Fibroblast of lung (primary cell): Measurements from ENCODE around the gene ZNF785. TPM values are rescaled to one million over a fixed set of nuclear protein-coding genes. Genes with fewer than 3 reads are reported as not detected.
"Not testable (repeated sequence)": the region's sequence is repeated elsewhere in the genome, so short reads cannot be mapped to it uniquely, and the experiment has no call there.

ENCODE experiments used
- DNase-seq, 2 donors: peaks; one replicate each; pipeline versions ENCODE4 v3.0.0 to v3.0.0-alpha.2; 2010; ENCODE audit warnings: low read depth in 2 of 2
- H2AFZ ChIP-seq: 2 replicates; pipeline ENCODE4 v1.5.1; 2012; ENCODE audit warnings: low read length, control low read depth, inconsistent platforms
- H3K27ac ChIP-seq: 2 replicates; pipeline ENCODE4 v1.5.1; 2011; ENCODE audit warnings: low read length, control low read depth; ENCODE audit not compliant: insufficient read depth
- H3K27me3 ChIP-seq: 2 replicates; pipeline ENCODE4 v1.5.1; 2011; ENCODE audit warnings: mild to moderate bottlenecking, low read length; ENCODE audit not compliant: control insufficient read depth, insufficient read depth
- H3K36me3 ChIP-seq: 2 replicates; pipeline ENCODE4 v1.5.1; 2011; ENCODE audit warnings: low read length; ENCODE audit not compliant: control insufficient read depth, insufficient read depth
- H3K4me1 ChIP-seq: 2 replicates; pipeline ENCODE4 v1.5.1; 2011; ENCODE audit warnings: low read length; ENCODE audit not compliant: control insufficient read depth, insufficient read depth; ENCODE audit errors: extremely low read depth
- H3K4me2 ChIP-seq: 2 replicates; pipeline ENCODE4 v1.5.1; 2011; ENCODE audit warnings: low read length, control low read depth; ENCODE audit not compliant: insufficient read depth; ENCODE audit errors: extremely low read depth
- H3K4me3 ChIP-seq, 4 experiments: fragments of 200-600 bp in 1 of 4; sonication (generic) in 1 of 4; replicated peaks in 1 of 4; 2 replicates each; pipeline ENCODE4 v1.5.1; 2011 to 2016; ENCODE audit warnings: low read length in 4 of 4, low read depth in 3 of 4, mild to moderate bottlenecking in 3 of 4, control low read depth in 2 of 4, inconsistent platforms in 1 of 4, mixed read lengths in 1 of 4; ENCODE audit not compliant: insufficient read depth in 1 of 4; ENCODE audit errors: control extremely low read depth in 1 of 4
- H3K79me2 ChIP-seq: 2 replicates; pipeline ENCODE4 v1.5.1; 2012; ENCODE audit warnings: mild to moderate bottlenecking, low read length, inconsistent platforms; ENCODE audit not compliant: control insufficient read depth, insufficient read depth
- H3K9ac ChIP-seq: 2 replicates; pipeline ENCODE4 v1.5.1; 2011; ENCODE audit warnings: mild to moderate bottlenecking, low read length, control low read depth; ENCODE audit not compliant: insufficient read depth
- H3K9me3 ChIP-seq: 2 replicates; pipeline ENCODE4 v1.5.1; 2012; ENCODE audit warnings: low read depth, low read length; ENCODE audit not compliant: control insufficient read depth, insufficient read depth
- H4K20me1 ChIP-seq: 2 replicates; pipeline ENCODE4 v1.5.1; 2011; ENCODE audit warnings: low read length; ENCODE audit not compliant: control insufficient read depth, insufficient read depth; ENCODE audit errors: extremely low read depth
- CTCF ChIP-seq, 2 donors: IDR thresholded peaks in 1 of 2; conservative IDR thresholded peaks in 1 of 2; 1 replicate in 1 of 2; 2 replicates in 1 of 2; pipeline ENCODE4 v1.5.1; 2011 to 2012; ENCODE audit warnings: low read length in 2 of 2, control low read depth in 1 of 2, inconsistent platforms in 1 of 2, low read depth in 1 of 2, mild to moderate bottlenecking in 1 of 2
- EZH2 ChIP-seq: IDR thresholded peaks from 2 replicates; pipeline ENCODE4 v1.5.1; 2012; ENCODE audit warnings: low read length, control low read depth, mild to moderate bottlenecking; ENCODE audit errors: missing control alignments
- polyA minus RNA-seq: library from RNA; depleted of rRNA, polyadenylated mRNA; stranded (reverse); fragments of >200 nt; gene quantifications from 2 replicates; pipeline ENCODE4 v1.2.3, GENCODE V29; 2011; ENCODE audit warnings: low replicate concordance
- polyA plus RNA-seq, 2 donors: library from polyadenylated mRNA; depleted of rRNA in 1 of 2; stranded (reverse) in 1 of 2; unstranded in 1 of 2; fragments of >200 nt; gene quantifications; 2 replicates each; pipeline ENCODE4 v1.2.1, GENCODE V29; 2011 to 2012; ENCODE audit warnings: missing spikeins in 1 of 2
- total RNA-seq: library from RNA; depleted of rRNA; stranded (reverse); fragments of >200 nt; gene quantifications from 2 replicates; pipeline ENCODE4 v1.2.1, GENCODE V29; 2014

The ZNF785 gene
- total RNA-seq (6.6 and 8.7 TPM in 2 replicates), polyA plus RNA-seq (4.7 and 7.1 TPM in 2 replicates), polyA minus RNA-seq (6.3 and 10.8 TPM in 2 replicates)
- 4.5 and 5.2 TPM in 2 replicates for polyA plus RNA-seq (2012)

GRCh38 chr16:30585400-30586191, at the start of gene ZNF785:
Gene ZNF785, minus strand, starts transcription at chr16:30585697. Its CDS starts 86 bp downstream, at chr16:30585611.
- no peaks in the 10 kb centered on the region for H3K9me3 ChIP-seq
- H3K4me1 ChIP-seq: peaks cover 4% of the 10 kb centered on the region
- DNase-seq: peak; percentile 99
- H3K27ac ChIP-seq: peak within 1 kb of the TSS; percentile 72
- H3K79me2 ChIP-seq: peaks cover 10% of the 10 kb centered on the region
- peak within 1 kb of the TSS; percentile 96 for H2AFZ ChIP-seq
- H3K4me3 ChIP-seq: peak within 1 kb of the TSS; percentile 71 to 95 (median 74)
- peak within 1 kb of the TSS; percentile 97 for H3K4me2 ChIP-seq
- peaks cover 2% of the 10 kb centered on the region for H3K36me3 ChIP-seq
- H3K9ac ChIP-seq: peak within 1 kb of the TSS; percentile 60
- TF ChIP-seq CTCF (conservative IDR thresholded peaks at IDR 0.05 in 1 of 2, IDR thresholded peaks at IDR 0.05 in 1 of 2; ENCODE audit: low read depth in 1 of 2, low read length in 2 of 2): no peak
- TF ChIP-seq EZH2: no peak
- H3K27me3 ChIP-seq: no peaks in the 10 kb centered on the region
- no peaks in the 10 kb centered on the region for H4K20me1 ChIP-seq

- Histone ChIP-seq H3K4me3 (peak overlapping the region; percentile 71 to 90 (median 77)), H4K20me1 (no peaks in the 10 kb centered on the region), H3K4me2 (peak overlapping the region; percentile 58), H3K9me3 (no peaks in the 10 kb centered on the region), H3K79me2 (no peaks in the 10 kb centered on the region), H2AFZ (no peak overlapping the region), H3K9ac (no peak overlapping the region), H3K27ac (peak overlapping the region; percentile 87), H3K36me3 (no peaks in the 10 kb centered on the region), H3K27me3 (no peaks in the 10 kb centered on the region), H3K4me1 (peaks cover 2% of the 10 kb centered on the region)
- no peak for DNase-seq
- TF ChIP-seq EZH2: no peak
- no peak for TF ChIP-seq CTCF (conservative IDR thresholded peaks at IDR 0.05 in 1 of 2, IDR thresholded peaks at IDR 0.05 in 1 of 2; ENCODE audit: low read depth in 1 of 2, low read length in 2 of 2)
These were observed 48.0 kb upstream of the ZNF785 start for GRCh38 chr16:30633526-30633925.

GRCh38 chr16:30632454-30632853, 47.0 kb upstream of the ZNF785 start:
- not testable (repeated sequence) for H3K79me2 ChIP-seq, H4K20me1 ChIP-seq, H3K27me3 ChIP-seq, H3K9me3 ChIP-seq, DNase-seq, H3K4me1 ChIP-seq, H3K27ac ChIP-seq, H2AFZ ChIP-seq, H3K4me2 ChIP-seq, H3K9ac ChIP-seq, H3K4me3 ChIP-seq, H3K36me3 ChIP-seq
